ENCODE results near the gene CWF19L1. TPM values are rescaled to one million over a fixed set of nuclear protein-coding genes. Genes with fewer than 3 reads are reported as not detected.

CWF19L1 gene
- total RNA-seq, 1 donor from 2014 or later, result 16.8 TPM

DNA sequence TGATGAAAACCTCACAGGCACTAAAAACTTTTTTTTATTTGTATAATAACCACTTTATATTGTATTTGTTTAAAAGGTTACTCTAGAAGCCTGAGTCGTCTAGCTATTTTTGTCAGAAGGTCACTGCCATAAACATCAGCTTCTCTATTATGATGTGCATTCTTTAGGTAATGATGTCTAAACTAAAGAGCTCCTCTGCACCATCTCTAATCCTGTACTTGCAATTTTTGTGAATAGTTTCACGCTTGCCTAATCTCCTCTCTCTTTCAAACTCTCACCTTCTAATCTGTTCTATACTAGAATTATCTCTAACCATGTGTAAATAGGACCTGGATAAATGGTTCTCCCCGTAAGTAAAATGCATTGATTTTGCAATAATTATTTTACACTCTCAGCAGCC, 27.6 kb downstream of the CWF19L1 start:
- TF ChIP-seq, protein P1, sequence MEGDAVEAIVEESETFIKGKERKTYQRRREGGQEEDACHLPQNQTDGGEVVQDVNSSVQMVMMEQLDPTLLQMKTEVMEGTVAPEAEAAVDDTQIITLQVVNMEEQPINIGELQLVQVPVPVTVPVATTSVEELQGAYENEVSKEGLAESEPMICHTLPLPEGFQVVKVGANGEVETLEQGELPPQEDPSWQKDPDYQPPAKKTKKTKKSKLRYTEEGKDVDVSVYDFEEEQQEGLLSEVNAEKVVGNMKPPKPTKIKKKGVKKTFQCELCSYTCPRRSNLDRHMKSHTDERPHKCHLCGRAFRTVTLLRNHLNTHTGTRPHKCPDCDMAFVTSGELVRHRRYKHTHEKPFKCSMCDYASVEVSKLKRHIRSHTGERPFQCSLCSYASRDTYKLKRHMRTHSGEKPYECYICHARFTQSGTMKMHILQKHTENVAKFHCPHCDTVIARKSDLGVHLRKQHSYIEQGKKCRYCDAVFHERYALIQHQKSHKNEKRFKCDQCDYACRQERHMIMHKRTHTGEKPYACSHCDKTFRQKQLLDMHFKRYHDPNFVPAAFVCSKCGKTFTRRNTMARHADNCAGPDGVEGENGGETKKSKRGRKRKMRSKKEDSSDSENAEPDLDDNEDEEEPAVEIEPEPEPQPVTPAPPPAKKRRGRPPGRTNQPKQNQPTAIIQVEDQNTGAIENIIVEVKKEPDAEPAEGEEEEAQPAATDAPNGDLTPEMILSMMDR (IDR thresholded peaks at IDR 0.05), result no peak
- H3K36me3 ChIP-seq, result peaks cover 90% of the 10 kb centered on the region

DNA sequence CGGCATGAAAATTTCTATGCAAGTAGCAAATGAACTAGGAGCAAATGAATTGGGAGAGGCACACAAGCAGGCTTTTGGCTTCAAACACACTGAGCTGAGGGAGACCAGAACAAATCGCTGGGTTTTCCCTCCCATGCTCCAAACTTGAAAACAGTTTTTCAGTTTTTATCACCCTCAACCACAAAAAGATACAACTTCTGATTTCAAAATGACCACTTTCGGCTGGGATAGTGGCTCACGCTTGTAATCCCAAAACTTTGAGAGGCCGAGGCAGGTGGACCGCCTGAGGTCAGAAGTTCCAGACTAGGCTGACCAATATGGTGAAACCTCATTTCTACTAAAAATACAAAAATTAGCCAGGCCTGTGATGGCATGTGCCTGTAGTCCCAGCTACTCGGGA, 29.0 kb downstream of the CWF19L1 start:
- Histone ChIP-seq H3K4me3 (no peak overlapping the region), H3K36me3 (peaks cover 88% of the 10 kb centered on the region), H3K27me3 (no peaks in the 10 kb centered on the region), H3K27ac (no peak overlapping the region), H3K4me1 (no peaks in the 10 kb centered on the region), H3K9me3 (no peaks in the 10 kb centered on the region)
- no peak for ATAC-seq
- TF ChIP-seq, protein P1 (IDR thresholded peaks at IDR 0.05), result no peak
- intact Hi-C loops (cut with DNase I), result no loop called here
- no peak for DNase-seq

More for the DNA sequence above, 27.6 kb downstream of the CWF19L1 start:
- Histone ChIP-seq H3K27me3 (no peaks in the 10 kb centered on the region), H3K9me3 (no peaks in the 10 kb centered on the region), H3K27ac (no peak overlapping the region), H3K4me1 (no peaks in the 10 kb centered on the region), H3K4me3 (no peak overlapping the region)
- intact Hi-C loops (cut with DNase I), result no loop called here
- no peak for ATAC-seq
- DNase-seq, result no peak

DNA sequence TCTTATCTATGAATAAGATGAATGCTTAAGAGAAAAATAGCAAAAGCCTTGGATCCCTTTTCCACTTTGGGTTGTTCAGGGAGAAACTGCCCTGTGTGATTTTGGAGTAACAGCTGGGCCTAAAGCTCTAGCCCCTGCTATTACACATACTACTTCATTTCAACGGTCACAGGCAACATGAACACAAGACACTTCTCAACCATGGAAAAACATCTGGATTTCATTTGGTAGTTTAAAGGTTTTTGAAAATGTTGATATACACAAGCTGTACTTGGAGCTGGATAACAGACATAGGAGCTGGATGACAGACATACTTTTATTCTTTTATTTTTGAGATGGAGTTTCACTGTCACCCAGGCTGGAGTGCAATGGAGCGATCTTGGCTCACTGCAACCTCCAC, 35.3 kb downstream of the CWF19L1 start:
- H3K36me3 ChIP-seq, result peaks cover 52% of the 10 kb centered on the region
- no peaks in the 10 kb centered on the region for H3K9me3 ChIP-seq
- DNase-seq, result no peak
- H3K4me1 ChIP-seq, result peaks cover 15% of the 10 kb centered on the region
- TF ChIP-seq, protein P1 (IDR thresholded peaks at IDR 0.05), result no peak
- ATAC-seq, result no peak
- intact Hi-C loops (cut with DNase I), result no loop called here
- H3K4me3 ChIP-seq, result no peak overlapping the region
- H3K27ac ChIP-seq, result no peak overlapping the region
- no peaks in the 10 kb centered on the region for H3K27me3 ChIP-seq

DNA sequence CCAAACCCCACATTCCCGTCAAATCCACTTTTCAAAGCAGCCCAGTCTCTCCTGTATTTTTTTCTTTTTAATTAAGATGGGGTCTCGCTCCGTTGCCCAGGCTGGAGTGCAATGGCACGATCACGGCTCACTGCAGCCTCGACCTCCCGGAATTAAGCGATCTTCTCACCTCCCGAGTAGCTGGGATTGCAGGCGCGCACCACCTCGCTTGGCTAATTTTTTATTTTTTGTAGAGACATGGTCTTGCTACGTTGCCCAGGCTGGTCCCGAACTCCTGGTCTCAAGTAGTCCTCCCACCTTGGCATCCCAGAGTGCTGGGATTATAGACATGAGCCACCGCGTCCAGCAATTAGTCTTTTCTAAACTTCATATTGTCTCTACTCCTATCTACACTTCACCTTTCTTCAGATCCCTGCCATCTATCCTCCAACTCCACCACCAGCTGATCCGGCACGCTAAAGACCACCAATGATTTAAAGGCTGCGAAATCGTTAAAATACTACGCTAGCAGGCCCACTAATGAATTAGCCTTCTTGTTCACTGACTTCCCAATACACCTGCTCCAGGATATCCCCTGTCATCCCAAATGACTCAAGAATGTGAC, 37.5 kb downstream of the CWF19L1 start:
- Histone ChIP-seq H3K4me3 (peak overlapping the region; percentile 86), H3K27ac (peak overlapping the region; percentile 61), H3K9me3 (no peaks in the 10 kb centered on the region), H3K27me3 (no peaks in the 10 kb centered on the region), H3K4me1 (peaks cover 15% of the 10 kb centered on the region), H3K36me3 (peaks cover 40% of the 10 kb centered on the region)
- ATAC-seq, result no peak
- TF ChIP-seq, protein P1 (IDR thresholded peaks at IDR 0.05), result no peak
- intact Hi-C loops (cut with DNase I), result no loop called here
- no peak for DNase-seq

DNA sequence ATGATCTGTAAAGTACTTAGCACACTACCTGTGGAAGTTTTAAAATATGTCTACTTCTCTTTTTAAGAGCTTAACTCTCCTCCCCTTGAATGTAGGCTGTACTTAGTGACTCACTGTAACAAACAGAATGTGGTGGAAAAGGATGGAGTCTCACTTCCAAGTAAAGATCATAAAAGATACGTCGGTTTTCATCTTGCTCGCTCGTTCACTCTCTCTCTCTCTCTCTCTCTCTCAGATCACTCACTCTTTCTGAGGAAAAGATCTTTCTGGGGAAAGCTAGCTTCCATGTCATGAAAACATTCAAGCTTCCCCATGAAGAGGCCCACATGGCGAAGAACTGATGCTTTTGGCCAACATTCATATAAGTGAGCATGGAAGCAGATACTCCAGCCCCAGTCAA, 43.6 kb downstream of the CWF19L1 start:
- intact Hi-C loops (cut with DNase I), result no loop called here

More for the DNA sequence above, 43.6 kb downstream of the CWF19L1 start:
- H3K4me1 ChIP-seq, result peaks cover 9% of the 10 kb centered on the region
- DNase-seq (no peak), ATAC-seq (no peak)
- H3K27me3 ChIP-seq, result no peaks in the 10 kb centered on the region
- TF ChIP-seq, protein P1 (IDR thresholded peaks at IDR 0.05), result no peak
- H3K27ac ChIP-seq, result no peak overlapping the region
- peaks cover 70% of the 10 kb centered on the region for H3K36me3 ChIP-seq
- no peak overlapping the region for H3K4me3 ChIP-seq
- no peaks in the 10 kb centered on the region for H3K9me3 ChIP-seq

All from upper lobe of right lung (tissue), 1 donor.